Gastroesophageal sphincter (tissue), 3 donors: Measurements from ENCODE around the gene SMCO4.
"Not testable (repeated sequence)": the region's sequence is repeated elsewhere in the genome, so short reads cannot be mapped to it uniquely, and the experiment has no call there.

Experiments used
- EP300 ChIP-seq: sonication (generic); formaldehyde crosslinking; IDR thresholded peaks from one replicate; pipeline ENCODE4 v1.6.1; 2017; ENCODE audit warnings: antibody characterized with exemption, mild to moderate bottlenecking
- POLR2A ChIP-seq, 2 donors: fragments of 450-650 bp; IDR thresholded peaks; one replicate each; pipeline ENCODE4 v1.6.1; 2017; ENCODE audit warnings: antibody characterized with exemption in 2 of 2, mild to moderate bottlenecking in 2 of 2, moderate library complexity in 1 of 2
- POLR2AphosphoS5 ChIP-seq: sonication (generic); formaldehyde crosslinking; IDR thresholded peaks from one replicate; pipeline ENCODE4 v1.6.1; 2017; ENCODE audit warnings: antibody characterized with exemption
- TF ChIP-seq, protein P1 (sequence below), 4 experiments: fragments of 200-600 bp in 2 of 4; fragments of 450-650 bp in 2 of 4; sonication (generic) in 1 of 4; IDR thresholded peaks; one replicate each; pipeline ENCODE4 v1.5.1; 2017 to 2019; ENCODE audit warnings: antibody characterized with exemption in 4 of 4, mild to moderate bottlenecking in 2 of 4, moderate library complexity in 2 of 4

DNA sequence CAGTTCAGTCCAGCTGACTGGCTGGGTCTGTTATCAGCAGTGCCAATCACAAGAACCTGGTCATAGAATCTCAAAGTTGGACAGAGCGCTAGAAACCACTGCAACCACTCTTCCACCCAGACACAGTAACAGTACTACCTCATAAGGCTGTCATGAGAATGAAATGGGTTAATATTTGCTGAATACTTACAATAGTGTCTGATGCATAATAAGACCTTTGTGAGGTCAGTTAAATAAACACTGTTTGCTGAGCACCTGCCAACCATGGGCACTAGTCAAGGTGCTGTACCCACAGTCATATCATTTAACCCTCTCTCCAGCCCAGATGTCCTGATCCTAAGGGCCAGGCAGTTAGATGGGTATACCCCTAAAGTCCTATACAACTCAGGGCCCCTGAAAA is 44.2 kb upstream of the SMCO4 start:
- not testable (repeated sequence) for TF ChIP-seq POLR2A (IDR thresholded peaks at IDR 0.05); POLR2AphosphoS5; EP300
- TF ChIP-seq, protein P1, sequence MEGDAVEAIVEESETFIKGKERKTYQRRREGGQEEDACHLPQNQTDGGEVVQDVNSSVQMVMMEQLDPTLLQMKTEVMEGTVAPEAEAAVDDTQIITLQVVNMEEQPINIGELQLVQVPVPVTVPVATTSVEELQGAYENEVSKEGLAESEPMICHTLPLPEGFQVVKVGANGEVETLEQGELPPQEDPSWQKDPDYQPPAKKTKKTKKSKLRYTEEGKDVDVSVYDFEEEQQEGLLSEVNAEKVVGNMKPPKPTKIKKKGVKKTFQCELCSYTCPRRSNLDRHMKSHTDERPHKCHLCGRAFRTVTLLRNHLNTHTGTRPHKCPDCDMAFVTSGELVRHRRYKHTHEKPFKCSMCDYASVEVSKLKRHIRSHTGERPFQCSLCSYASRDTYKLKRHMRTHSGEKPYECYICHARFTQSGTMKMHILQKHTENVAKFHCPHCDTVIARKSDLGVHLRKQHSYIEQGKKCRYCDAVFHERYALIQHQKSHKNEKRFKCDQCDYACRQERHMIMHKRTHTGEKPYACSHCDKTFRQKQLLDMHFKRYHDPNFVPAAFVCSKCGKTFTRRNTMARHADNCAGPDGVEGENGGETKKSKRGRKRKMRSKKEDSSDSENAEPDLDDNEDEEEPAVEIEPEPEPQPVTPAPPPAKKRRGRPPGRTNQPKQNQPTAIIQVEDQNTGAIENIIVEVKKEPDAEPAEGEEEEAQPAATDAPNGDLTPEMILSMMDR (IDR thresholded peaks at IDR 0.05): not testable (repeated sequence)
